OCI-M2 (cell line): ENCODE data around the gene CROT.

Experiments
- DNase-seq: peaks from one replicate; lab custom pipeline; 2025; ENCODE audit not compliant: unreplicated experiment; lab: John Stamatoyannopoulos, UW

CROT gene

GRCh38 chr7:87342231-87342630 is 3.2 kb upstream of the CROT start:
- no peak for DNase-seq

DNA sequence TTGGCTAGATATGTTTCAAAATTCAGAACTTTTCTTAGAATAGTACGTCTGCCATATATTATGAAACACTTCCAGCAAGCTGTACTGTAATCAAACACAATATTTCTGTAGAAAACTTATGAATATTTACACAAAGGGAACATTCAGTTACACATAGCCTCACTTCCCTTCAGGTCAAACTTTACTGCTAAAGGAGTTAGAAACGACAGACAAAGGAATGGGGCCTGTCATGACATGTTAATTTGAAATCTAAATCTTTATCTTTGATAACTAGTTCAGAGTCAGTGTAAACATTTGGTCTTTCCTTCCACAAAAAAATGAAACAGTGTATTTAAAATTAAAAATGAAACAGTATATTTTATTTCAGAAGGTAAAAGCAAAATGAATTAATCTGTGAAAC is 1.0 kb upstream of the CROT start:
- no peak for DNase-seq

DNA sequence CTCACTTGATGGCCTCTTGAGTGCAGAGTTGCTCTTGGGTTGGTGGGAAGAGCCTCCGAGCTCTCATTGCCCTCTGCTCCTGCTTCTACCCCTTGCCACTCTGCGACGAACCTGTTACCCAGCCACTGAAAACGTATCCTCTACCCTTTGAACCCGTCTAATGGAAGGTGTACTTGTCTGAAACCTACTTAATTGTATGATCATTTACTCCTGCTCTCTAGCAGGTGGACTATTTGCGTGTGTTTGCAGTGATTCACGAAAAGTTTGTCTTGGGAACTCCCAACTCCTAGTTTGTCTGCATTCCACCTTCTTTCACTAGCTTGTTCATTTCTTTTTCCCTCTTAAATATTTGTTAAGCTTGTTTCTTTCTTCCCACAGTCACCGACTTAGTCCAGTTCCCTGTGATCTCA is 503 bp downstream of the CROT start:
- no peak for DNase-seq

GRCh38 chr7:87347207-87347606 is 1.7 kb downstream of the CROT start:
- no peak for DNase-seq

GRCh38 chr7:87347664-87348063 is 2.2 kb downstream of the CROT start:
- no peak for DNase-seq

GRCh38 chr7:87354749-87355148 is 9.3 kb downstream of the CROT start:
- no peak for DNase-seq

GRCh38 chr7:87356448-87356847 is 11.0 kb downstream of the CROT start:
- DNase-seq, result no peak

DNA sequence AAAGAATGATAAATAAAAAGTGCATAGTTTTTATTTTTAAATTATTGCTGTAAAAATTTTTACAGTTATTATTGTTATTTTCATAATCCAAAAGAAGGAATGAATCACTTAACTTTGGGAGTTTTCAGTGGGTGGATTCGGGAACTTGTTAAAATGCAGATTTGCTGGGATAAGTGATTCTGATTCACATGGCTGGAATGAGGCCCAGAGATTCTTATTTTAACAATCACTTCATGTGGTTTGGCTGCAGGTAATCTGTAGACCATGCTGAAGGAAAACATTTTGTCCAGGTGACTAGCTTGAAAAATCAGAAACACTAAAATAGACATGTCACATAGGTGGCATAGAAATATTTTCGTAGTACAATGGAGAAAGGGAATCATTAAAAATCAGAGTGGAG is 13.9 kb downstream of the CROT start:
- DNase-seq, result no peak

- no peak for DNase-seq
Measured at GRCh38 chr7:87361320-87361719, 15.9 kb downstream of the CROT start.

DNA sequence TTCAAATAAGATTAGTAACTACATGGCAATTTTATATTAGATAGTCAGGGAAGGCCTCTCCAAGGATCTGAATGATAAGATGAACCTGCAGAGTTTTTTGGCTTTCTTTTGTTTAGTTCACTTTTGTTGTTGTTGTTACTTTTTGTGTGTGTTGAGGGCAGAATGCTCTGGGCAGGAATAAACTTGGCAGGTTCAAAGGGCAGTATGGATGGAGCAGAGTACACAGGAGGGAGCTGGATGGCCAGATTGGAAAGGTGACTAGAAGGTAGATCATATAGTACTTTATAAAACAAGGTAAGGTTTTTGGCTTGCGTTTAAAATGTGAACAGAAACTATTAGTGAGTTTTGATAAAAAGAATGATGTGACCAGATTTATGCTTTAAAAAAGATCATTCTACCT is 17.9 kb downstream of the CROT start:
- no peak for DNase-seq

- DNase-seq, result no peak
Measured at GRCh38 chr7:87364246-87364645, 18.8 kb downstream of the CROT start.

GRCh38 chr7:87369216-87369615 is 23.8 kb downstream of the CROT start:
- no peak for DNase-seq

DNA sequence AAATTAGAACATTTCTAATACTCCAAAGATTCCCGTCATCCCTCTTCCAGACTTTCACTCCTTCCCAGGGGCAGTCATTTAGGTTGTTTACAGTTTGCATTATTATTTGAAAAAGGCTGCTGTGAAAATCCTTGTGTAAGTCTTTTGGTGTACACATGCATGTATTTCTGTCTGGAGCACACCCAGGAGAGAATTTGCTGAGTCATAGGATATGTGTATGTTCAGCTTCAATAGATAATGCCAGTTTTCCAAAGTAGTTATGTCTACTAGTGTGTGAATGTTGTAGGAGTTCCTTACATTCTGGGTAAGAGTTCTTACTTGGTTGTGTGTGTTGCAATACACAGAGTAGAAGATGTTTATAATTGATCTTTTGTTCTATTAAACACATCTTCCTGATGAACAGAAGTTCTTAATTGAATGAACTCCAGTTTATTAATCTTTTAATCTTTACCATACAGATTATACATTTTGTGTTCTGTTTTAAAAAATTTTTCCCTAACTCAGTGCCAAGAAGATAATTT is 25.3 kb downstream of the CROT start:
- no peak for DNase-seq

DNA sequence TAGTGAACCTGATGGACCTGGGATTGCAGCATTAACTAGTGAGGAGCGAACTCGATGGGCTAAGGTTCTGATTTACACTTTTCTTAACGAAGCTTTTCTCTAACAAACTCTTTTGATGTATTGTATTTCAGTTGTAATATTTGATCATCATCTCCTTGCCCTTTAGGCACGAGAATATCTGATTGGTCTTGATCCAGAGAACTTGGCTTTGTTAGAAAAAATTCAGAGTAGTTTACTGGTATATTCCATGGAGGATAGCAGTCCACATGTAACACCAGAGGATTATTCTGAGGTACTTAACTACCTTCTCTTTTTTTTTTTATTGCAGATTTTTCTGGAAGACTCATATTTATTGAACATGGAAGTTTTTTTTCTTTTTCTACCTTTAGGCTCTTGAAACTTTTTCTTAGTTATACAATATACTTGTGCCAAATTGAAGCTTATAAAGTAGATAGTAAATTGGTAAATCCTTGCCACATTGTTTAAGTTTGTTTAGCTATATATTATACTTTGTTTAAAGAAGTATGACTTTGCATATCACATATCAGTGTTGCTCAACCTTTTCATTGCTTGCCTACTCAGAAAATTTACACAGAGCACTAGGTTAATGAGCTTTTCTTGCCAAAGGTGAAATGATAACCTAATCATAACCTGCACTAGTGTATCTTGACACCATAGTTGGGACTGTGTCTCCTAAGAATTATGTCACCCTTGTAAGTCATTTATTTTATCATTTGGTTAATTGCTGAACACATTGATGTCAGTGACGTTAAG is 30.4 kb downstream of the CROT start:
- DNase-seq, result no peak

GRCh38 chr7:87380905-87381304 is 35.4 kb downstream of the CROT start:
- DNase-seq, result no peak

DNA sequence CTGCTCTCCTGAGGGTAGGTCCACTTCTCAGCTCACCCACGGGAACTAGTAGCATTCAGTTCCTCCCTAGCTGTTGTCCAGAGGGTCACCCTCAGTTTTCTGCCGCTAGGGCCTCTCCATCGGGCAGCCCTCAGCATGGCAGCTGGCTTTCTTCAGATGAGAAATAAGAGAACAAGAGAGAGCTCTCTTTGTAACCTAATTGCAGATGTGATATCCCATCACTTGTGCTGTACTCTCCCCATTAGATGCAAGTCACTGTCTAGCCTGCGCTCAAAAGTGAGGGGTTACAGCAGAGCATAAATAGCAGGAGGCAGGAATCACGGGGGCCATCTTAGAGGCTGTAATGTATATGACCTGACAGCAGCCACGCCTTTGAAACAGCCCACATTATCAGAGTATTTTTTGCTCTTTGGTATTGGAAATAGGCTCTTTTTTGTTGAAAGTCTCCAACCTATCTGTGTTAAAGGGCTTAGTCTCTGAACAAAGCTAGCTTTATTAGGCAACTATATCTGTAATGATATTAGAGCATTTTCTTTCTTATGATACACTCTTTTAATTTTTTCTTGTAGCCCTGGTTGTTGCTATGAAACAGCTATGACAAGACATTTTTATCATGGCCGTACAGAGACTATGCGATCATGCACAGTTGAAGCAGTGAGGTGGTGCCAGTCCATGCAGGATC is 45.7 kb downstream of the CROT start:
- DNase-seq, result no peak

DNA sequence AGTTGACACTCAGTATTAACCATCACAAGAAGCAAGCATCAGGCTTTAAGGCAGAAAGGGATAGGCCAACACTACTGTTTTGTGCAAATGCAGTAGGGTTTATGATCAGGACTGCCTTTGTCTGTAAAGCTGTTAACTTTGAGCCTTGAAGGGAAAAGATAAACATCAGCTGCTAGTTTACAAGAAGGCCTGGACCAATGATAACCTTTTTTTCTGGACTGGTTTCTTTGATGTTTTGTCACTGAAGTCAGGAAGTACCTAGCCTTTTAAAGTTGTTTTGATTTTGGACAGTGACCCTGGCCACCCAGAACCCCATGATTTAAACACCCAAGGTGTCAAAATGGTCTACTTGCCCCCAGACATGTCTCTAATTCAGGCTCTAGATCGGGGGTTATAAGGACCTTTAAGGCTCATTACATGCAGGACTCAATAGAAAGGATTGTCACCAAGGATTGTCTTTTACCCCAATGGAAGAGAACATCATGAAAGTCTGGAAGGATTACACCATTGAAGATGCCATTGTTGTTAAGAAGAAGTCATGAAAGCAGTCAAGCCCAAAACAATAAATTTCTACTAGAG is 50.1 kb downstream of the CROT start:
- no peak for DNase-seq

GRCh38 chr7:87398446-87398845 is 53.0 kb downstream of the CROT start:
- DNase-seq, result no peak

- DNase-seq, result no peak
Measured at GRCh38 chr7:87404674-87405073, 59.2 kb downstream of the CROT start.

GRCh38 chr7:87411186-87411585 is 65.7 kb downstream of the CROT start:
- DNase-seq, result no peak

GRCh38 chr7:87413029-87413428 is 67.6 kb downstream of the CROT start:
- no peak for DNase-seq
